SK-N-SH (cell line): Measurements from ENCODE around the gene SMAD3. TPM values are rescaled to one million over a fixed set of nuclear protein-coding genes. Genes with fewer than 3 reads are reported as not detected.

ENCODE experiments used
- CTCF ChIA-PET: fragments of 300-600, 350-600 bp; formaldehyde crosslinking; extraction: SDS; loops from one replicate; lab custom pipeline; 2021; lab: Yijun Ruan, JAX
- POLR2A ChIA-PET: fragments of 350-600 bp; sonication (Branson Sonifier 250); formaldehyde crosslinking; extraction: SDS; loops from one replicate; lab custom pipeline; 2020; ENCODE audit warnings: antibody characterized with exemption, inconsistent platforms; lab: Yijun Ruan, JAX
- DNase-seq: peaks from one replicate; pipeline ENCODE4 v3.0.0; 2012
- H2AFZ ChIP-seq: fragments of 200-600 bp; sonication (generic); 2 replicates; pipeline ENCODE4 v1.8.1; 2016; ENCODE audit warnings: antibody characterized with exemption, mild to moderate bottlenecking, low read depth
- H3F3A ChIP-seq: fragments of 200-600 bp; sonication (generic); replicated peaks from 2 replicates; pipeline ENCODE3; 2016; ENCODE audit warnings: antibody characterized with exemption, mild to moderate bottlenecking; ENCODE audit not compliant: insufficient read depth
- H3K27ac ChIP-seq, 2 experiments: fragments of 200-500 bp in 1 of 2; fragments of 200-600 bp in 1 of 2; sonication (Bioruptor generic) in 1 of 2; sonication (generic), shearing (Covaris generic) in 1 of 2; 2 replicates each; pipeline versions ENCODE4 v1.5.1 to v1.6.1; 2014 to 2016; ENCODE audit warnings: low read depth in 2 of 2, inconsistent platforms in 1 of 2, low read length in 1 of 2, mild to moderate bottlenecking in 1 of 2, mixed read lengths in 1 of 2
- H3K27me3 ChIP-seq: fragments of 200-600 bp; sonication (generic), shearing (Covaris generic); 2 replicates; pipeline ENCODE4 v1.6.1; 2016; ENCODE audit warnings: mixed run types; ENCODE audit not compliant: insufficient read depth
- H3K36me3 ChIP-seq, 2 experiments: fragments of 200-500 bp in 1 of 2; fragments of 200-600 bp in 1 of 2; sonication (Bioruptor generic) in 1 of 2; sonication (generic) in 1 of 2; replicated peaks in 1 of 2; 2 replicates each; pipeline versions ENCODE3 to v1.5.1; 2014 to 2016; ENCODE audit warnings: low read length in 1 of 2, mild to moderate bottlenecking in 1 of 2; ENCODE audit not compliant: insufficient read depth in 2 of 2, control insufficient read depth in 1 of 2
- H3K4me1 ChIP-seq, 2 experiments: fragments of 200-500 bp in 1 of 2; fragments of 200-600 bp in 1 of 2; sonication (Bioruptor generic) in 1 of 2; sonication (generic), shearing (Covaris generic) in 1 of 2; 2 replicates each; pipeline versions ENCODE4 v1.5.1 to v1.6.1; 2014 to 2016; ENCODE audit warnings: low read depth in 1 of 2, low read length in 1 of 2, mixed run types in 1 of 2; ENCODE audit not compliant: insufficient read depth in 2 of 2, control insufficient read depth in 1 of 2
- H3K4me2 ChIP-seq: fragments of 200-600 bp; sonication (generic), shearing (Covaris generic); 2 replicates; pipeline ENCODE4 v1.6.1; 2017; ENCODE audit warnings: mixed run types
- H3K4me3 ChIP-seq, 2 experiments: fragments of 200-500 bp in 1 of 2; fragments of 200-600 bp in 1 of 2; sonication (Bioruptor generic) in 1 of 2; sonication (generic), shearing (Covaris generic) in 1 of 2; 2 replicates each; pipeline versions ENCODE4 v1.5.1 to v1.8.1; 2014 to 2016; ENCODE audit warnings: low read depth in 2 of 2, inconsistent platforms in 1 of 2, low read length in 1 of 2, mild to moderate bottlenecking in 1 of 2, mixed read lengths in 1 of 2, moderate library complexity in 1 of 2
- H3K79me2 ChIP-seq: fragments of 200-600 bp; sonication (generic); 2 replicates; pipeline ENCODE4 v1.8.1; 2017; ENCODE audit warnings: mild to moderate bottlenecking; ENCODE audit not compliant: insufficient read depth
- H3K9ac ChIP-seq: fragments of 200-600 bp; sonication (generic); 2 replicates; pipeline ENCODE4 v1.6.1; 2017; ENCODE audit warnings: mixed run types
- H3K9me2 ChIP-seq: fragments of 200-600 bp; sonication (generic); 2 replicates; pipeline ENCODE4 v1.6.1; 2017; ENCODE audit warnings: mixed run types
- H3K9me3 ChIP-seq: fragments of 200-600 bp; sonication (generic); 2 replicates; pipeline ENCODE4 v1.6.1; 2017; ENCODE audit warnings: mixed run types, mild to moderate bottlenecking, moderate library complexity
- H4K20me1 ChIP-seq: fragments of 200-600 bp; sonication (generic); 2 replicates; pipeline ENCODE4 v1.6.1; 2017; ENCODE audit warnings: mild to moderate bottlenecking, mixed run types; ENCODE audit not compliant: insufficient read depth
- CHD2 ChIP-seq: fragments of 150-350 bp; IDR thresholded peaks from 2 replicates; pipeline ENCODE4 v1.6.1; 2018; ENCODE audit warnings: low read length; ENCODE audit not compliant: partially characterized antibody
- ELF1 ChIP-seq: IDR thresholded peaks from 2 replicates; pipeline ENCODE4 v1.4.0; 2012
- EP300 ChIP-seq, 2 experiments: IDR thresholded peaks; 2 replicates each; pipeline versions ENCODE4 v1.4.0 to v1.6.1; 2012; ENCODE audit warnings: borderline replicate concordance in 1 of 2, low read depth in 1 of 2, low read length in 1 of 2
- EZH2phosphoT487 ChIP-seq: fragments of 200-600 bp; sonication (generic); IDR thresholded peaks from 2 replicates; pipeline ENCODE4 v1.6.1; 2017; ENCODE audit warnings: low read depth, mixed run types, mild to moderate bottlenecking, antibody characterized with exemption, moderate library complexity, borderline replicate concordance
- FOXJ3 ChIP-seq: sonication (generic); formaldehyde crosslinking; IDR thresholded peaks from 2 replicates; pipeline ENCODE4 v1.5.1; 2020; ENCODE audit warnings: mild to moderate bottlenecking, missing genetic modification reagents
- IRF3 ChIP-seq: fragments of 150-350 bp; IDR thresholded peaks from 2 replicates; pipeline ENCODE4 v1.6.1; 2016; ENCODE audit warnings: mild to moderate bottlenecking, low read depth, low read length
- MAX ChIP-seq: IDR thresholded peaks from 2 replicates; pipeline ENCODE4 v1.4.0; 2012; ENCODE audit warnings: low read depth
- NFIC ChIP-seq: IDR thresholded peaks from 2 replicates; pipeline ENCODE4 v1.4.0; 2012; ENCODE audit warnings: borderline replicate concordance
- PBX3 ChIP-seq: IDR thresholded peaks from 2 replicates; pipeline ENCODE4; 2012
- POLR2AphosphoS5 ChIP-seq: IDR thresholded peaks from 2 replicates; pipeline ENCODE4 v1.6.1; 2012; ENCODE audit warnings: low read depth, low read length
- REST ChIP-seq: IDR thresholded peaks from 2 replicates; pipeline ENCODE4 v1.6.1; 2012; ENCODE audit warnings: mild to moderate bottlenecking, low read depth, low read length, moderate library complexity
- SMC3 ChIP-seq: IDR thresholded peaks from 2 replicates; pipeline ENCODE4 v1.6.1; 2012; ENCODE audit warnings: low read depth, low read length, improper control_type of control experiment
- WGBS: methylation state at CpG from one replicate; pipeline ENCODE4 v1.1.6; 2017; ENCODE audit warnings: low lambda C conversion rate; 5-methylcytosine and 5-hydroxymethylcytosine counted together
- polyA plus RNA-seq, 3 experiments: library from polyadenylated mRNA; depleted of rRNA; stranded (reverse); fragments of >200 nt; gene quantifications; 2 replicates each; pipeline ENCODE4 v1.2.3, GENCODE V29; 2012

The SMAD3 gene
- polyA plus RNA-seq, 1 of the 3 experiments (the other 2 are of a cell fraction) = 19.5 TPM

- Histone ChIP-seq H3K9ac (peak overlapping the region; percentile 73), H4K20me1 (no peaks in the 10 kb centered on the region), H3K4me2 (peak overlapping the region; percentile 68), H3K9me3 (no peaks in the 10 kb centered on the region), H3K9me2 (no peaks in the 10 kb centered on the region), H3K79me2 (peaks cover 83% of the 10 kb centered on the region), H2AFZ (no peak overlapping the region), H3K4me1 (peaks cover 17 to 47% of the 10 kb centered on the region in 2 experiments), H3F3A (peaks cover 54% of the 10 kb centered on the region), H3K27ac (peak overlapping the region; percentile 74 to 99), H3K36me3 (peaks cover 0 to 7% of the 10 kb centered on the region in 2 experiments), H3K27me3 (no peaks in the 10 kb centered on the region), H3K4me3 (peak overlapping the region in 1 of 2 experiments; percentile 31; a peak in 1 of 4 replicates)
- TF ChIP-seq CHD2 (no peak), ELF1 (no peak), PBX3 (no peak), IRF3 (no peak), POLR2AphosphoS5 (no peak)
- no peak for DNase-seq
- ChIA-PET CTCF (interaction anchor here (1.1 kb wide), 1 partner anchor 307 kb away, joined by 3 read pairs; no protein-coding TSS in a partner anchor), POLR2A (no interaction called here)
- 70% methylated on average over 14 of the region's 16 CpGs for WGBS
These were observed 61.3 kb downstream of the SMAD3 start for GRCh38 chr15:67126551-67127330.

GRCh38 chr15:67127331-67127664, 61.9 kb downstream of the SMAD3 start:
- no peak for TF ChIP-seq EP300 (IDR thresholded peaks at IDR 0.05; ENCODE audit: borderline replicate concordance in 1 of 2, low read depth in 1 of 2, low read length in 1 of 2)
- no peak for TF ChIP-seq FOXJ3
- TF ChIP-seq MAX = no peak
- TF ChIP-seq EZH2phosphoT487 = no peak
- no peak for TF ChIP-seq REST
- no peak for TF ChIP-seq NFIC
- no peak for TF ChIP-seq SMC3

More at GRCh38 chr15:67127331-67127664, 61.9 kb downstream of the SMAD3 start:
- CTCF ChIA-PET = no interaction called here
- H3K9me3 ChIP-seq = no peaks in the 10 kb centered on the region
- peaks cover 83% of the 10 kb centered on the region for H3K79me2 ChIP-seq
- no peaks in the 10 kb centered on the region for H4K20me1 ChIP-seq
- H3F3A ChIP-seq = peaks cover 51% of the 10 kb centered on the region
- 68% methylated on average over 5 of the region's 5 CpGs for WGBS
- peak overlapping the region; percentile 73 for H3K9ac ChIP-seq
- POLR2A ChIA-PET = no interaction called here
- peak overlapping the region; percentile 68 for H3K4me2 ChIP-seq
- no peaks in the 10 kb centered on the region for H3K27me3 ChIP-seq
- H3K4me3 ChIP-seq = no peak overlapping the region
- peaks cover 17 to 47% of the 10 kb centered on the region in 2 experiments for H3K4me1 ChIP-seq
- peak overlapping the region; percentile 74 to 99 for H3K27ac ChIP-seq
- peaks cover 0 to 7% of the 10 kb centered on the region in 2 experiments for H3K36me3 ChIP-seq
- no peak for DNase-seq
- H2AFZ ChIP-seq = no peak overlapping the region
- no peaks in the 10 kb centered on the region for H3K9me2 ChIP-seq
